Smooth muscle cell of the coronary artery (primary cell): ENCODE results near the gene PIP5KL1. TPM values are rescaled to one million over a fixed set of nuclear protein-coding genes. Genes with fewer than 3 reads are reported as not detected.

ENCODE experiments used
- total RNA-seq: library from RNA; depleted of rRNA; stranded (reverse); fragments of >200 nt; gene quantifications from 2 replicates; pipeline ENCODE4 v1.2.3, GENCODE V29; 2014; ENCODE audit warnings: low replicate concordance

PIP5KL1 gene
- total RNA-seq, result 0.45 and 0.94 TPM in 2 replicates

DNA sequence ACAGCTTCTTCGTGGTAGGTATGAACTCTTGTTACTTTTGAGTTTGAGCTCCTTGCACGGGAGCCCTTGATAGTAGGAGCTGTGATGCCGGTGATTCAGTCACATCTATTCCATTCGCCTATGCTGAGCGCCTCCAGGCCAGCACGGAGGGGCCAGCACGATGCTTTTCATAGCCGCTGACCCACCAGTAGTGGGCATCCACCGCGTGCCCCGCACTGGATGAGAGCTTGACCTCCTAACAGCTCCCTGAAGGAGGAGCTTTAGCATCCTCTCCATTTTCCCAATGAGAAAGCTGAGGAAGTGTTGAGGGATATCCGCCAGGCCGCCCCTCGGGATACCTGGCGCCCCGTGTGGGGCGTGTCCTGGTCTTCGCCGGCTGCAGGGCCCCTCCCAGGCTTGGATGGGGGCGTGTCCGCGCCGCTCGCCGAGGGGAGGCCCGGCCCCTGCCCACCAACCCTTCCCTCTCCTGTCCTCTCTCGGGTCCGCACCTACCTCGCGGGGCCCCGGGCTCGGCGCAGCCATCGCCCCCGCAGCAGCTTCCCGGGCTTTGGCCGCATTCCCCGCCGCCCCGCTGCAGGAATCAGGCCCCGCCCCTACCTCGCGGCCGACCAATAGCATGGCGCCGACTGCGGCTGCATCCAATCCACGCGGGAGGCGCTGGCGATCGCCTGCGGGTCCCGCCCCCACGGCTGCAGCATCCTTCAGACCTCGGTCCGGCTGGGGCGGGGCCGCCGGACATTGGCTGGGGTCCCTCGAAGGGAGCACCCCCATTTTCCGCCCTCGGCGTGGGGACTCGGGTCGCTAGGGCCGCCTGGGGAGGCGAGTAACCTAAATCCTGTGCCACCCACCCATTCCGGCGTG lies at the start of gene PIP5KL1:
TSS of gene PIP5KL1 (minus strand) at position 547 of the 861 bp plus-strand sequence. CDS start at position 522, 25 bp downstream.

GRCh38 chr9:127937388-127938297 lies 7.1 kb upstream of the PIP5KL1 start, which contains the start of gene DPM2:
Gene DPM2 (minus strand): TSS chr9:127937854. CDS start chr9:127937820, 34 bp downstream.

DNA sequence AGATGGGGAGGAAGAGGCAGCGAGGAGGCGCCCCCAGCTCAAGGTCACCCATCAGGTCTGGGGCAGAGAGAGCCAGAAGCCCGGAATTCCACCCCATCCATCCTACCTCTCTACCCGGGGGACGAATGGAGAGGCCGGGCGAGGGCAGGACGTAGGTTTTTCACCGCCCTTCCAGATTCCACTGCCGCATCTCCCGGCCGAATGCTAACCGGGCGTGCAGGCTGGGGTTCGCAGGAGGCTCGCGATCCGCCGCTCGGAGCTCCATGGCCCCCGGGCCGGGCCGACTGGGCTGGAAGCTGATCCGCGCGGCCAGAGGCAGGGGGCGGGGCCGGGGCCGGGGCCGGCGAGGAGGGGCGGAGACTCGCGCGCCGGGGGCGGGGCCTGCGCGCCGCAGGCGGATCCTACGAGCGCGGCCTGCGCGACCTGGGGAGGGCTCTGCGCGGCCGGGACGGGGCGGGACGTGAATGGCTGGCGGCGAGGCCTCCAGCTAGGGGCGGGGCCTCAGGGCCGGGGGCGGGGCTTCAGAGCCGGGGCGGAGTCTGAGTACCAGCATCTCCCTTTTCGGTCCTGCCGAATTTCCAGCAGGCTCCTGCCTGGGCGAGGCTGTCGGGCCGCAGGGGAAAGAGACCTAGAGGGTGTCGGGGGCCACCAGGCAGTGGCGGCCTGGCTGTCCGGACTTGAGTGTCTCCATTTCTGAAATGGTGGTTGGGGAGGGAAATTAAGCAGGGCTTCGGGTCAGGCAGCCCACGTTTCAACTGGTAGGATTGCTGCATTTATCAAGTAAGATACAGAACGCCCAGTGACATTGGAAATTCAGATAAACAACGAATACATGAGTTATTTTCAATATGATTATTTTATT lies 13.6 kb downstream of the PIP5KL1 start, which contains the start of gene ST6GALNAC4:
TSS of gene ST6GALNAC4 (minus strand) at position 322 of the 862 bp plus-strand sequence. CDS start 622 bp downstream, outside the sequence.

GRCh38 chr9:127899128-127899943 lies 31.2 kb downstream of the PIP5KL1 start, which contains the start of gene ST6GALNAC6:
Gene ST6GALNAC6 (minus strand): TSS chr9:127899603. CDS start chr9:127897981, 1,622 bp downstream.

GRCh38 chr9:127877566-127877998 lies 53.0 kb downstream of the PIP5KL1 start, which contains the start of gene AK1:
Gene AK1 (minus strand): TSS chr9:127877675. CDS start chr9:127874617, 3,058 bp downstream.

Other genes with a start within 250 kb of the PIP5KL1 start
- under 0.01 TPM in 1 of 2 replicates, not detected in the other for gene CFAP157, start 223.8 kb downstream of the PIP5KL1 start, total RNA-seq
- gene PTRH1, start 215.1 kb downstream of the PIP5KL1 start, total RNA-seq, result 13.7 and 41.3 TPM in 2 replicates
- gene TTC16, start 214.7 kb downstream of the PIP5KL1 start, total RNA-seq, result under 0.01 TPM in 1 of 2 replicates, not detected in the other
- 2.0 and 2.8 TPM in 2 replicates for gene TOR2A, start 195.5 kb downstream of the PIP5KL1 start, total RNA-seq
- 0.08 and 0.94 TPM in 2 replicates for gene SH2D3C, start 152.1 kb downstream of the PIP5KL1 start, total RNA-seq
- gene CDK9, start 144.7 kb downstream of the PIP5KL1 start, total RNA-seq, result 41.5 and 66.2 TPM in 2 replicates
- gene FPGS, start 127.9 kb downstream of the PIP5KL1 start, total RNA-seq, result 82.5 and 90.2 TPM in 2 replicates
- gene ENG, start 76.1 kb downstream of the PIP5KL1 start, total RNA-seq, result 10.4 and 33.5 TPM in 2 replicates
- 53.7 and 86.7 TPM in 2 replicates for gene AK1, start 53.1 kb downstream of the PIP5KL1 start, total RNA-seq
- gene ST6GALNAC6, start 31.2 kb downstream of the PIP5KL1 start, total RNA-seq, result 32.0 and 79.7 TPM in 2 replicates
- gene ST6GALNAC4, start 13.7 kb downstream of the PIP5KL1 start, total RNA-seq, result 22.9 and 44.7 TPM in 2 replicates
- 7.1 and 8.6 TPM in 2 replicates for gene DPM2, start 7.1 kb upstream of the PIP5KL1 start, total RNA-seq
- 4.7 and 5.9 TPM in 2 replicates for gene EEIG1, start 50.2 kb upstream of the PIP5KL1 start, total RNA-seq
- gene NAIF1, start 136.5 kb upstream of the PIP5KL1 start, total RNA-seq, result 10.1 and 16.0 TPM in 2 replicates
- gene SLC25A25, start 137.5 kb upstream of the PIP5KL1 start, total RNA-seq, result 19.2 and 19.4 TPM in 2 replicates
- 69.7 and 112 TPM in 2 replicates for gene PTGES2, start 197.0 kb upstream of the PIP5KL1 start, total RNA-seq
- gene LCN2, start 218.7 kb upstream of the PIP5KL1 start, total RNA-seq, result not detected in 2 replicates
- 3.7 and 26.9 TPM in 2 replicates for gene BBLN, start 229.5 kb upstream of the PIP5KL1 start, total RNA-seq